ENCODE data around the gene STRIP2. TPM values are rescaled to one million over a fixed set of nuclear protein-coding genes. Genes with fewer than 3 reads are reported as not detected.

Gene STRIP2
- total and polyA plus RNA-seq, 9 of the 15 experiments (the other 6 are each of a cell fraction or from before 2014, with no cell fraction given), result 10.1 to 81.8 (median 42.3) TPM

GRCh38 chr7:129401228-129401966, 32.8 kb upstream of the STRIP2 start (continued):
- TF ChIP-seq AFF1 (IDR thresholded peaks at IDR 0.05; ENCODE audit: low read depth in 1 of 2, partially characterized antibody in 2 of 2) (peak in 1 of 2 experiments; percentile 41), GABPA (tag; conservative IDR thresholded peaks at IDR 0.05; ENCODE audit: low read depth) (no peak), THRB (CRISPR knock-in tag; conservative IDR thresholded peaks at IDR 0.05) (no peak), ATF1 (CRISPR knock-in tag; IDR thresholded peaks at IDR 0.05) (no peak), ATF1 (tag; IDR thresholded peaks at IDR 0.05) (peak; percentile 54), SRSF7 (optimal IDR thresholded peaks at IDR 0.05; ENCODE audit: low read depth, low read length) (no peak), NR1H2 (CRISPR knock-in tag; IDR thresholded peaks at IDR 0.05) (no peak), CTCF (IDR thresholded peaks at IDR 0.05 in 2 of 3, conservative IDR thresholded peaks at IDR 0.05 in 1 of 3; ENCODE audit: insufficient read depth in 2 of 3, low read depth in 1 of 3, low read length in 3 of 3) (no peak), ZNF174 (CRISPR knock-in tag; IDR thresholded peaks at IDR 0.05) (no peak), CHD1 (IDR thresholded peaks at IDR 0.05; ENCODE audit: low read length) (no peak), KDM5B (IDR thresholded peaks at IDR 0.05; ENCODE audit: insufficient replicate concordance, low read depth, low read length) (peak; percentile 57), ZNF324 (CRISPR knock-in tag; IDR thresholded peaks at IDR 0.05) (no peak), XRCC3 (IDR thresholded peaks at IDR 0.05) (no peak), CREB1 (IDR thresholded peaks at IDR 0.05) (peak; percentile 40; the same call in 1 of the 2 replicates), CREB1 (CRISPR knock-in tag; IDR thresholded peaks at IDR 0.05) (no peak), GTF2E2 (tag; IDR thresholded peaks at IDR 0.05) (no peak), YY1 (IDR thresholded peaks at IDR 0.05; ENCODE audit: borderline replicate concordance in 1 of 3, control insufficient read depth in 1 of 3, extremely low read depth in 1 of 3, insufficient read depth in 3 of 3, insufficient read length in 1 of 3, insufficient replicate concordance in 2 of 3, low read depth in 1 of 3, low read length in 2 of 3) (no peak), ZNF239 (CRISPR knock-in tag; IDR thresholded peaks at IDR 0.05) (no peak), NFIC (IDR thresholded peaks at IDR 0.05) (0 out of 2 replicates have a peak, but pooled peaks have one; percentile 36), BHLHE40 (IDR thresholded peaks at IDR 0.05; ENCODE audit: low read length) (peak; percentile 78), DIDO1 (tag; IDR thresholded peaks at IDR 0.05; ENCODE audit: low read depth) (no peak)

Measured in K562 (cell line).